ENCODE results near the gene AOPEP.

AOPEP gene

DNA sequence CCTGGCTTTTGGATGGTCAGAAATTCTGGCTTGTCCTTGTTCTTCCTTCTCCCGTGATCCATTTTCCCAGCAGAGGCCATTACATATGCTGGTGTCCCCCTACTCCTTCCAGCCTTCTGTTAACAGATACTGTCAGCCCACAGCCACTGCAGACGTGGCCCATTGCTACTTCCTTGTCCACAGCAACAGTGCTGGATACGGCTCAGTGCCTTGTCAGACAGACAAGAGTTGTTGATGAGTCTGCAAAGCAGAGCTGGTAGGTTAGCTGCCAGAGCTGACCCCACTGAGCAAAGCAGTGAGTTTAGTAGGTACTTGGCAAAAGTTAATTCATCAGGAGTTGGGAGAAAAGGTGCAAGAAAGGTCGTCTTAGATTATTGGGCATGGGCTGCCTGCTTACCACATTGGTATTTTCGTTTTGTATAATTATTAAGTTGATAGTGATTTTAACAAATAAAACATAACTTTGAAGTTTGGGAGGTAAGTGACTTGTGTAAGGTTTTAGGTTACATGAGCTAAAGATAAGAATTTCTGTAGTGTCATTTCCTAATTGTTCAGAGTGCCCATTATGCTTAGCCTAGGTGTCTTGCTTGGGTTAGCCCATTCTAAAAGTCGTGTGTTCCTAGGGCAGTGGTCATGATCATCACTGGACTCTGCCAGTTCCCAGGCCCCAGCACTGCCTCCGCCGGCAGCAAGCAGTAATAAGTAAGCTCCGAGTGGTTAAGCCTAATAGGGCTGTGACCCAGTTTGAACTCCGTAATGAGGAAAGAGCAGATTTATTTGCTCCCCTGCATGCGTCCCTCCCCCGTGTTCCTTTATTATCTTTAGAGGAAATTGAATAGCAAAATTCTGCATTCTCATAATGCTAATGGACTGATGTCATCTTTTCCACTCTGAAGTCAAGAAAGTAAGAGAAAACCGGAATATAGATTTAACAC, 299.0 kb downstream of the AOPEP start:
- no peak for FAIRE-seq

DNA sequence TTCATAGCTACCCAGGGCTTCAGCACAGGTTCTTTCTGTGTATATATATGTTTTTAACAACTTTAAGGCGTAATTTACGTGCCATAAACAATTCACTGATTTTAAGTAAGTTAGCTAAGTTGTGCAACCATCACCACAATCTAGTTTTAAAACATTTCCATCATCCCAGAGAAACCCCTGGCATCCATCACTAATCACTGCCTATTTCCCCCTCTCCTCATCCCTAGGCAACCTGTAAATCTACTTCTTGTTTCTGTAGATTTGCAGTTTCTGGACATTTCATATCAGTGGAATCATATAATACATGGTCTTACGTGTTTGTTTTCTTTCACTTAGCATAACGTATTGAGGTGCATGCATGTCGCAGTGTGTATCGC, 299.6 kb downstream of the AOPEP start:
- no peak for FAIRE-seq

DNA sequence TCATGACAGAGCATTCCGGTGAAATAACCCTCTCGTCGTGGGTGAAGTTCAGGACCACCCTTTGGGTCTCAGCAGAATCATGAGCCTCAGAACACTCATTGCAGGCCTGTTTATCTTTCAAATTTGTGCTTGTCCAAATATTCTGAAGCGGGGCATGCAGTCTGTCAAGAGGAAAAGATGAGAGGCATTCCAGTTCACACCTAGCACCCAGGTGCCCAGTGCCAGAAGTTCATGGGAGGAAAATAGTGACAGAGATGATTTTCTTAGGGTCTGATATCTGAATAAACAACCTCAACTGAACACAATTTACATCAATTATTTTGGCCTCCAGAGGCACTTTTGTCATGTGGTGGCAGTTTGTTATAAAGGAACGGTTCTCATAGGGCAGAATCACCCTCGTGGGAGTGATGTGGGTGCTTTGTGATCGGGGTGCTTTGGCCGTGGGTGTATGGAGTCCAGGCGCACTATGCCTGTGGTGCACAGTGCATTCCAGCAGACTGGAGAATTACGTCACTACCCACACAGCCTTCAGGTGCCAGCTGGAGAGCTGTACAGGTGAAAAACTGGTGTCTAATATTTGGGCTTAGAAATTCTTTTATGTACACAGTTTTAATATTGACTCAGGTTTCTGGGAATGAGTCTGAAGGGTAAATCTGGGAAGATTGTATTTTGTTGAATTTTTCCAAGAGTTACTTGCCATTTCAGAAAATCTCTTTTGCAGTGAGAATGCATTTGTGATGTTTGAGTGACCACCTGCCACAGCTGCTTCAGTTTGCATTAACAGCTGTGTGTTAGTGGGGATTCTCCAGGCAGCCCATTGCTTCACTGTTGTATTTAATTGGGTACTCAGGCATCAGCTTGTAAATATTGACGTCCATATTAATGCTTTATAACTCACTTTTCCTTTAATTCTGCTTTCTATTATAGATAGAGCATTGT, 301.7 kb downstream of the AOPEP start:
- FAIRE-seq, result no peak

DNA sequence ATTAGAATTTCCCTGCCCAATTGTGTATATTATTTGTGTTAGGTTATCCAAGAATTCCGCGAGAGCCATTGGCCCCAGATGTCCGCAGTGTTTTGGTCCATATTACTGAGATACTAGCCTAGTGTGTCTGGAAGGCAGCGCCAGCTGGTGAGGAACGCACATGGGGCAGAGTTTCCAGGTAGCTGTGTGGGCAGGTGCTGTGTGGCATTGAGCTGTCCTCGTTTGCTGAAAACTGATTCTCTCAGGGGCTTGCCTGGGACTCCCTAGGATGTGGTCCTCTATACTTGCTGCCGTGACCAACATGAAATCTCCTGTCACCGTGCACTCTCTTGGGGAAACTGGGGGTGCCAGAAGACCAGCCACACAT, 302.3 kb downstream of the AOPEP start:
- no peak for FAIRE-seq

GRCh38 chr9:95029288-95029687, 302.8 kb downstream of the AOPEP start:
- FAIRE-seq, result no peak

DNA sequence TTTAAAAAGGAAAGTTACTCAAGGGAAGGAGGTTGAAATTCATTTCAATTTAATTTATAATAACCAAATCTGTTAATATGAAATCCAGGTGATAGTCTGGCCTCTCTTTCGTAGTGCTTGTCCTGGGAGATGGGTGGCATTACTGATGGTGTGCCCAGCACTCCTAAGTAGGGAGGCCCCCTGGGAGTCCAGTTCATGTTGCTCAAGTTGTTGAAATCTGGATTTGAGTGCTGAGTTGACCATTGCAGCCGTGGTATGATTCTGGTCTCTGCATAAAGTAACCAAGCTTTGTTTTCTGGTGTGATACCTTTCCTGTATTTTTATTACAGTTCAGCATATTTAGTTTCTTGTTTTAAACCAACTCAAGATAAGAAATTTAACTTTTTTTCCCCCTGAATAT, 303.2 kb downstream of the AOPEP start:
- no peak for FAIRE-seq

DNA sequence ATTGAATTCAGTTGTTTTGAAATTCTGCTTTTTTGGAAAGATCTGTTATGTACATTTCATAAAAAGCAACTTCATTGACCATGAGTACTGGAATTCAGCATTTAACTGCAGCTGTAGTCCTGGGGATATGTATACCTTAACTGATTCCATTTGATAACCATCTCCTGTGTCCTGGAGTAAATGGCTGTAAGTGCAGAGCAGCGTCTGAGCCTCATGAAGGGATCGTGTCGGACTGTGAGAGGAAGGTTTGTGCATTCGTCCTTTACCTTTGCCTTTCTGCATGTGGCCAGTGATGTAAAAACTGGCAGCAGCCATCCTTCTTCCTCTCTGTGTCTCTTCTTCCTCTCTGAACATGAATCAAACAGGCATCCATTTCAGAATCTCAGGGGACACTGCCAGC, 303.8 kb downstream of the AOPEP start:
- FAIRE-seq, result no peak

- no peak for FAIRE-seq
Observed at GRCh38 chr9:95030920-95031642, 304.6 kb downstream of the AOPEP start.

GRCh38 chr9:95031711-95032461, 305.4 kb downstream of the AOPEP start:
- FAIRE-seq, result no peak

GRCh38 chr9:95032580-95033341, 306.3 kb downstream of the AOPEP start:
- FAIRE-seq, result no peak

DNA sequence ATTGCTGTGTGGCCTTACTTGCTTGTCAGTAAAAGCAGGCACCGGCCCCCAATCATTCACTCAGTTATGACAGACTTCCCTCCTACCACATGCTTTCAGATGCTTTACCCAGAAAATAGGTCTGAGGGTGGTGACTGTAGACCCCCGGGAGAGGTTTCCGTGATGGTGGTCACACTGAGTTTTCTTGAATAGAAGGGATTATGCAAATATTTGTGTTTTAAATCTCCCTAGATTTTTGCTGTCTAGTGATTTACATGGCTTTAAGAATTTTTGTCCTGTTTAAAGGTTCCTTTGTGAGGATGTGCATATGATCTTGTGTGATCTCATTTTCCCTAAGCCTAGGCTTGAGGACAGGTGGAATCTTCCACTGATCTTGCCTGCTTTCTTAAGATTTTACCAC, 309.3 kb downstream of the AOPEP start:
- FAIRE-seq, result no peak

- no peak for FAIRE-seq
Observed at GRCh38 chr9:95036676-95037075, 310.2 kb downstream of the AOPEP start.

DNA sequence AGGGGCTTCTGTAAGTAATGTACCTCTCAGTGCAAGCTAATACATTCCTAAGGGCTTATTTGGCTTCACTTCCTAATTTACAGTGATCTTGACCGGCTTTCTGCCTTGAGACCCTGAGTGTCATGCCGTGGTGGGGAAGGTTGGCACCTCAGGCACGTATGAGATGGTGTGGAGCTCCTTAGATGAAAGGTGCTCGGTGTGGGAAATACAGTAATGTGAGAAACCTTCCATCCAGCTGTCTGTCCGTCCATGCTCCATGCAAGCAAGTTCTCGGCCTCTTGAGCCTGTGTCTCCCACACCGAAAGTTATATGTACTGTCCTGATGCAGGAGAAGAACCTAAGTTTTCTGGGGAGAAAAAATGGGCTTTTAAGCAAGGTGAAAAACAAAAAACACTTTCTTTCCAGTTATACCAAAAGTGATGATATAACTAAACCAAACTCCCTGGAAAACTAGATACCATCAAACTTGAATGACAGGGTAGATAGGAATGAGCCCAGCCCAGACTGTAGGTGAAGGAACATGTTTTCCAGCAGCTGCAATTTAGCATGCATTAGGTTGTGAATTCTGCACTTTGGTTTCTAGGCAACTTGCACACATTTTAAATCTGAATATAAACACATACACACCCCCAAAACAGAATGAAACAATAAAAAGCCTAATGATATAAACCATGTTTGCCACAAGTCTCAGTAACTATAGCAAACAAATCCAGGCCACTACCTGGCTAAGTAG, 311.5 kb downstream of the AOPEP start:
- no peak for FAIRE-seq

DNA sequence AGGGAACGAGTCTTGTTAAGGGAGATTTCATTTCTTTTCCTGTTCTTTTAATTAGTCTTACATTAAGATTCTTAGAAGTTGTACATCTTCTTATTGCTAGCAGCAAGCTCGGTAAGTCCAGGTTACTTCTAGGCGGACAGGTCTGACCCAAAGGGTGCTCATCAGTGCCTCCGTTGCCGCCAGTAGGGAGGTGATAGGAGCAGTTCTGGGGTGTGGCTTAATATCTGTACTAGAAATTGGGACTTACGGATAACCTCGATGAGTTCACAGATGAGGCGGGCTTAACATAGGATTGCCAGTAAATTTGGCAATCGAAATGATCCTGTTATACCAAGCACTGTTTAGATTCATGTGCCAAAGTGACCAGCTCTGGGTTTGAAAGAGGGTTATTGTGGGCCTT, 312.2 kb downstream of the AOPEP start:
- no peak for FAIRE-seq

DNA sequence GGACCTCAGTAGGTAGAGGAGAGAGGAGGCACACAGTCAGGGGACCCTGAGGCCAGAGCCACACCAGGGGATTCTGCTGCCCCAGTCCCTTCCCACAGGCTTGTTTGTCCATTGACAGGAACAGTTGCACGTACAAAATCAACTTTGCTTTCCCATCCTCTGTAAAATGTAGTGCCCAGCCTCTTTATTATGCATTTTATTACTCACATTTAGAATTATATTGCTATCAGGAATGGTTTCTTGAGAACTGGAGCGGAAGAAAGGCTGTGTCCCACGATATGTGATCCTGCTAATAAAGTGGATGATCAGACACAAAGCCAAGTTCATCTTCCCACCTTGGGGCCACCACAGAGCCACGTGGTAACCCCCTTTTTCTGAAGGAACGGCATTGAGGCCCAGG, 313.6 kb downstream of the AOPEP start:
- no peak for FAIRE-seq

- no peak for FAIRE-seq
Observed at GRCh38 chr9:95043826-95044225, 317.3 kb downstream of the AOPEP start.

DNA sequence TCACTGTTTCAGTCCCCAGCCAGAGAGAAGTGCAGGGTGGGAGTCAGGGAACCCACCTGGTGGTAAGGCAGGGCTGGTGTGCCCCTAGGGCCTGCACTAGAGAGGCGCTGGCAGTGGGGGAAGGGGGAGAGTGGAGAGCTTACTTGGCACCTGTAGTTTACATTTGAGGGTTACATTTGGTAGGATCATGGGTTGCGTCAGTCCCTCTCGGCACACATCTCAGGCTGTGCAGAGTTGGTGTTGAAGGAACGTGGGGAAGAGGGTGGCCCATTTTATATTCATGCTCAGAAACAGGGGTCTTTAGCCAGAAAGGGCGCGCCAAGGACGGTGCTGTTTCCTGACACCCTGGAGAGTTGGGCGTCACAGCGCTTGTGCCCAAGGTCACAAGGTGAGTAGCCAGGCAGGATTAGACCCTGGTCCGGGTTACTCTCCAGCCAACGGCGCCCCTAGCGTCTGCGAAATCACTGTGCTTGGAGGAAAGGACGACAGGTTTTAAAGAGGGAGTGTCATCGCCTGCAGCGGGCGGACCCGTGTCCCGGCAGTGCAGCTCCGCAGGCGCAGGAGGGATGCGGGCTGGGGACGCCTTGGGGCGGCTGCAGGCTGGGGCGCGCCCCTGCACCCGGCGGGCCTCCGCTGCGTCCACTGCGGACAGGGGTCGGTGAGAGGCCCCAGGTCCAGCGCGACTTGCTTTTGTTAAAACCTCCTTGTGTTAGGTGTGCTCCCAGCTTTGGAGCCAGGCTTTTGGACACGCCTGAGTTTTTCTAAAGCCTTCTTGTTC, 318.4 kb downstream of the AOPEP start:
- no peak for FAIRE-seq

GRCh38 chr9:95045751-95046150, 319.3 kb downstream of the AOPEP start:
- FAIRE-seq, result no peak

- no peak for FAIRE-seq
Observed at GRCh38 chr9:95047452-95048224, 321.1 kb downstream of the AOPEP start.

Measured in G401.6 (cell line).